DMS53 (cell line): ENCODE results near the gene GRK5.

ENCODE experiments used
- DNase-seq: peaks from one replicate; lab custom pipeline; 2025; lab: John Stamatoyannopoulos, UW

Gene GRK5

DNA sequence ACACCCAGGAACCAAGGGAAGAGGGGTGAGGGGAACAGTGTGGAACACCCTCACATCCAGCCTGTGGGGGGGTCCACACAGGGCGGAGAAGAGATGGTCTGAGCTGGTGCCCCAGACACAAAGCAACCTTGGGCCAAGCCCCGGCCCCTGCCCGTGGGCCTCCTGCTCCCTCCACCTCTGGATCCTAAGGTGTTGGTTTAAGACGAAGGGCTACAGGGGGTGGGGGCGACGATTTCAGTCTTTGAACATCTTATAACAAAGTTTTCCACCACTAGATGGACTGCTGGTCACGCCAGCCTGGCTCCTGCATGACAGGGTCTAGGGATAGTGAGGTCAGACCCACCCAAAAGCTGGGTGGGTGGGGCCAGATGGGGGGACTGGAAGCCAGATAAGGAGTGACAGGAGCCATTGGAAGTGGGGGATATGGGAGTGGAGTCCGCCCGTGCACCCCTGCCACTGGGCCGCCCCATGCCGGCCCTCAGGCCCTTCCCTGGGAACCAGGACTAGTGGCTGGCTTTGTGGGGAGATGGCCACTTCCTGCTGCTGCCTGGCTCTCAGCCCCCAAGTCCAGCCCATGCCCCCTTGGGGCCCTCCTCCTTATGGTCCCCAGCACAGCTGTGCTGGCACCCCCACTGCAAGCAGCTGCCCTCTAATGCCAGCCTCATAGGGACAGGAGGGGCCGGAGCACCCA lies 236.7 kb downstream of the GRK5 start:
- no peak for DNase-seq

DNA sequence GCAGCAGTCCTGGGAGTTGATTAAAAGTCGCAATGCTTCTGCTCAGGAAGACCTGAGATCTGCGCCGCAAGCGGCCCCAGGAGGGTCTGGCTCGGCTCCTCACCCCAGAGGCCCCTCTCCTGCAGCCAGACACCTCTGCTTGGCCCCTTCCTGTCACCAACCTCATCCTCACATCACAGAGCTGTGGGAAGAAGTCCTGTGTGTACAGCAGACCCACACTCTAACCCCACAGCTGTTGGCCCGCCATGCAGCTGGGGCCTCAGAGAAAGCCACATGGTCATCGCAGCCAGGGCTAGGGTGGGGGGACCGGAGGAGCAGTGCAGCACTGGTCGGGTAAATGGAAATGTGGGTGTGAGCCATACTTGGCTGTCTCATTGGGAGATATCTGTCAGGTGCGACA lies 237.5 kb downstream of the GRK5 start:
- no peak for DNase-seq

DNA sequence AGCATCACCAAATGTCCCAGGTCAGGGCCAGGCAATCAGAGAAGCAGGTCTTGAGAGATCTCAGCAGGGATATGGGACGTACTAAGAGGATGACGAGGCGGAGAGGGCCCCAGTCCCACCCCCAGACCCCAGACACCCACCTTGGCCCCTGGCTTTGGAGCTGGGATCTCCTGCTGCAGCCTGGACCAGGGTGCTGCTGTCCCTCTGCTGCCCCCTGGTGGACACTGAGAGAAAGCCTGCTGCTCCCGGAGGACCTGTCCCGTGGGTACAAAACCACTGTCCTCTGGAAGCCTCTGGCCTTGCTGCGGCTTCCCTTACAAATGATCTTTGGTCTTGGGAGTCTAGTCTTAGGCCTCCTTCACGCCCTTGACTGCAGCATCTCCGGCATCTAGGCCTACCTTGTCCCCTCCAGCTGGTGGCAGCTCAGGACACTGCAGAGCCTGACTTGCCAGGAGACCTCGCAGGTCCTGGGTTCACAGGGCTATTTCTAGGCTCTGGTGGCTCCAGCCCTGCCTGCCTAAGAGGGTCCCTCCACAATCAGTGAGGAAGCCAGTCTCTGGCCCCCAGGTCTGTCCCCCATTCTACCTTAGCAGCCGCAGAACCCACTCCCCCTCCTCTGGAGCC lies 238.1 kb downstream of the GRK5 start:
- DNase-seq = peak; percentile 85

DNA sequence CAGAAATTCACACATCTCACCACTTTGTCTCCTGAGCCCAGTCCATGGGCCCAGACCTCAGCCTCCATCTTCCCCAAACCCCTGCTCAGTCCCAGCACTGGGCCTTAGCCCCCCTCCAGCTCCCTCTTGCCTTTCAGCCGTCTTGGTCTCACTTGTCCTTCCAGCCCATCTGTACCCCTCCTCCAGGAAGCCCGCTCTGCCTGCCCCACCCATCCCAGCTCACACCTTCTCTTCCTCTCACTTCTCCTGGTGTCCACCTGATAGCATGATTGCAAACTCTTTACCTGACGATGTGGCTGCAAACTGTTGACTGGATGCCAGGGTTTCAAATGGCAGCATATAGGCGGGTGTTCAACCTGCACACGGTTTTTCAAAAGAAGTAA lies 238.6 kb downstream of the GRK5 start:
- no peak for DNase-seq

- DNase-seq = no peak
Measured at GRCh38 chr10:119446441-119447277, 239.3 kb downstream of the GRK5 start.

- DNase-seq = no peak
Measured at GRCh38 chr10:119447421-119447820, 240.1 kb downstream of the GRK5 start.

DNA sequence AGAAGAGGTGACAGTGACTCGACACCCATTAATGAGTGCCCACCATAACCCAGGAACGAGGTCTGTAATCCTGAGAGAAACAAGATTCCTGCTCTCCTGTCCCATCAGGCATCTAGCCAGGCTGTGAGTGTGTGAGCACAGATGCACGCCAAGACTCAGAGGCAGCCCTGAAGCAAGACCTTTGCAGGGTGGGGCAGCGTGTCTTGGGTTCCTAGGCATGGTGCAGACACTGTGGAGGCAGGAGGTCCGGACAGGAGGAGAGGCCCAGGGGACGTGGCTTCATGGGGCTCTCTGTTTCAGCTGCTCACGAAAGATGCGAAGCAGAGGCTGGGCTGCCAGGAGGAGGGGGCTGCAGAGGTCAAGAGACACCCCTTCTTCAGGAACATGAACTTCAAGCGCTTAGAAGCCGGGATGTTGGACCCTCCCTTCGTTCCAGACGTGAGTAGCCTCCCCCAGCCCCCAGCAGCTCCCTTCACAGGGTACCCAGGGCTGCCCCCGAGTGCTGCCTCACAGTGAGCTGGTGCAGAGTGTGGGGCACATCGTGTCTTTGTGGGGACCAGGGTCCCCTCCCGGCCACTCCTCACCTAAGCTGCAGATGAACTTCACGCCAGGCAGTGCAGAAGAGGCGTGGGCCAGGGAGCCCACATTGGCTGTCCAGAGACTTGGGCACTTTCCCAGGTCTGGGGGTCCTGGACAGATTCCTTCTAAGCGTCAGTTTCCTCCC lies 240.6 kb downstream of the GRK5 start:
- no peak for DNase-seq

- no peak for DNase-seq
Measured at GRCh38 chr10:119448628-119449584, 241.5 kb downstream of the GRK5 start.

- no peak for DNase-seq
Measured at GRCh38 chr10:119449760-119450461, 242.5 kb downstream of the GRK5 start.

DNA sequence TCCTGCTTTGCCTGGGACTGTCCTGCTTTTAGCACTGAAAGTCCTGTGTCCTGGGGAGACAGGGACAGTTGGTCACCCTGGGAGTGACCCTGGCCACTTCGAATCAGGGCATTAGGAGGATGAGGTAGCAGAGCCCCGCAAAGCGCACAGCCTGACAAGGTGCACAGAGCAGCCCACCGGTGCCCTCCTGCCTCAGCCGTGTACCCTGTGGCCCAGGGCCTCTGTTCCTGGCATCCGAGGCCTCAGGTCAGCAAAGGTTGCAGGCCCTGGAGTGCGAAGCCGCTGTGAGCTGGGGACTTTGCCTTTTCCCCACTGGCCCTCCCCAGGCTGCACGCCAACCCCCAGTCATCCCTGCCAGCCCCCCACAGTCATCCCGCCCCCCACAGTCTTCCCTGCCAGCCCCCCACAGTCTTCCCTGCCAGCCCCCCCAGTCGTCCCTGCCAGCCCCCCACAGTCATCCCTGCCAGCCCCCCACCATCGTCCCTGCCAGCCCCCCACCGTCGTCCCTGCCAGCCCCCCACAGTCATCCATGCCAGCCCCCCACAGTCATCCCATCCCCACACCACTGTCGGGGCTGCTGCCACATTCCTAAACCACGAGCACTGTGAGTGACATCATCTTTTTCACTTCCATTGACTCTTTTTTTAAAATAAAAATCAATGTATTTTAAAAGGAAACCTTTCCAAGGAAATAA lies 243.4 kb downstream of the GRK5 start:
- no peak for DNase-seq

DNA sequence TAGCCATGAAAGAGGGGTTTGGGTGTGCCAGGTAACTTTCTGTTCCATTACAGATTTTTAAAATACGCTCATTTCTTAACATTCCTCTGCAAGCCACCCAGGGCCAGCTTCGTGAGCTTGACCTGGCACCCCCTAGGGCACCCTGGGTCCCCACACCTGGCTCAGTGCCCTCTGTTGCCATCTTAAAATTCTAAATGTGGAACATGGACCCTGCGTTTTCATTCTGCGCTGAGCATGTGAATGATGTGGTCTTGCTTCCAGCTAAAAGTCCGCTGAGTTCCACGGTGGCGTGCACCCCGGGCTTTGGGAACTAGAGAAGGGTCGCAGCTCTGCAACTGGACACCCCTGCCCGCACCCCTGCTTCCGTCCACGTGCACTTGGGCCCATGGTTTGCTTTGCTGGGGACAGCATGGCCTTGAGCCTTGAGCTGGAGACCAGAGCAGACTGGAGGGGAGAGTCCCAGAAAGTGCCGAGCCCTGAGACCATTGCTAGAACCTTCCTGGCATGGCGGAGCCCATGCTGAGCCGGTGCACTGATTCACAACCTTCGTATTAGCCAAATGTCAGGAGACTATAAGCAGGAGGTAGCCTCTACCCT lies 244.0 kb downstream of the GRK5 start:
- DNase-seq = no peak

DNA sequence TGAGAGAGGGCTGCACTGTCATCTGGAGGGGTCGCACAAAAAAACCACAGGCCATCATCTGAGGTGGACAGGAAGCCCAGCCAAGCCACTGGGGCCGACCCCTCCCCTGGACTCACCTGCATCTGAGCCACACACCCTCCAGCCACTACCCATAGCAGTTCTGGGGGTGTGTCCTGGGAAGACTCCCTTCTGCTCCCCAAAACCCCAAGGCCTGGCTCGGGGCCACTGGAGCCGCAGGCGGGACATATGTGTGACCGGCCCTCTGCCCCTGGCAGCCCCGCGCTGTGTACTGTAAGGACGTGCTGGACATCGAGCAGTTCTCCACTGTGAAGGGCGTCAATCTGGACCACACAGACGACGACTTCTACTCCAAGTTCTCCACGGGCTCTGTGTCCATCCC lies 245.0 kb downstream of the GRK5 start:
- DNase-seq = no peak

GRCh38 chr10:119453313-119453712 lies 245.9 kb downstream of the GRK5 start:
- DNase-seq = no peak

GRCh38 chr10:119454316-119454715 lies 246.9 kb downstream of the GRK5 start:
- no peak for DNase-seq

GRCh38 chr10:119454990-119455389 lies 247.6 kb downstream of the GRK5 start:
- no peak for DNase-seq

DNA sequence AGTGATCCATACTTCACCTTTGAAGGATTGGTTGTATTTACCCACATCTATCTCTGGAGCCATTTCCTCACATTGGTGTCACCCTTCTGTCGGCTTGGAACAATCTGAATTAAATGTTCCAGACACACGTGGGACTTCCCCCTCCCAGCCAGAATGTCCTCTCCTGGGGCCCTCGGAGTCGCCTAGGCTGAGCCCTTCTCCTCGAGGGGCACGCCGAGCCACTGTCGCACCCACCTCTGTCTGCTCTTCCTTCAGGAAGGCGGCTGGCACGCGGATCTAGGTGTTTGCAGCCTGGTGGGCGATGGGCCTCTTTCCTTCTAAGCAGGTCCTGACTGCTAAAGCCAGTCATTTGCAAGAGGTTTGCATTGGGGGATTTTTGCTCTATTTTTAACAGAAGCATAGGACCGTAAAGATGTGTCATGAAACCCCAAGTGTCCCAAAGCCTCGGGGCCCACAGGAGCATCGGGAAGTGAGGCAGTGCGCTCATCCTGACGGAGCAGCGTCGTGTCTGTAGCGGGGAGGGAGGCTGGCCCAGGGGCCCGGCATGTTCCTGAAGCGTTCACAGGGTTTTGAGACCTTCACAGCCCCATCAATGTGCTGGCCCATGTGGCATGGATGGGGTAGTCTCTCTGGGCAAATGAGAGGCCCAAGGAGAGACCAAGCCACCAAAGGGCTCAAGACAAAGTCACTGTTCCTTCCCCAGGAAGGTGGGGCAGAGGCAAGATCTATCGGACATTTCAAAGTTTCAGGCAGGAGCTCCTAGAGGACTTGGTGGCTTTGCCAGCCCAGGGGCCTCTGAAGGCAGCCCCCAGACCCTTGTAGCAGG lies 248.5 kb downstream of the GRK5 start:
- DNase-seq = no peak

GRCh38 chr10:119456435-119456810 lies 249.1 kb downstream of the GRK5 start:
- DNase-seq = no peak

- no peak for DNase-seq
Measured at GRCh38 chr10:119457966-119458766, 250.8 kb downstream of the GRK5 start.
